NCI-H187 treated with DMSO at 0.1 percent for 48 hours (cell line): ENCODE data around the gene AHNAK2.
"Not testable (repeated sequence)": the region's sequence is repeated elsewhere in the genome, so short reads cannot be mapped to it uniquely, and the experiment has no call there.

Experiments
- DNase-seq: peaks from one replicate; lab custom pipeline; 2025; lab: John Stamatoyannopoulos, UW

Gene AHNAK2

GRCh38 chr14:104897330-104898194 lies 80.6 kb downstream of the AHNAK2 start:
- DNase-seq = no peak

- peak; percentile 20 for DNase-seq
These were observed 82.2 kb downstream of the AHNAK2 start for GRCh38 chr14:104895786-104896661.

- no peak for DNase-seq
These were observed 82.9 kb downstream of the AHNAK2 start for GRCh38 chr14:104895207-104895785.

GRCh38 chr14:104894331-104895206 lies 83.6 kb downstream of the AHNAK2 start:
- no peak for DNase-seq

- DNase-seq = no peak
These were observed 84.6 kb downstream of the AHNAK2 start for GRCh38 chr14:104893435-104894207.

GRCh38 chr14:104892531-104893434 lies 85.4 kb downstream of the AHNAK2 start:
- DNase-seq = no peak

GRCh38 chr14:104891664-104892530 lies 86.3 kb downstream of the AHNAK2 start:
- DNase-seq = no peak

- no peak for DNase-seq
These were observed 87.0 kb downstream of the AHNAK2 start for GRCh38 chr14:104891121-104891551.

- DNase-seq = not testable (repeated sequence)
These were observed 87.9 kb downstream of the AHNAK2 start for GRCh38 chr14:104890292-104890691.

- no peak for DNase-seq
These were observed 88.8 kb downstream of the AHNAK2 start for GRCh38 chr14:104889375-104889757.

GRCh38 chr14:104888489-104889374 lies 89.4 kb downstream of the AHNAK2 start:
- no peak for DNase-seq

- no peak for DNase-seq
These were observed 90.3 kb downstream of the AHNAK2 start for GRCh38 chr14:104887623-104888488.
